Measurements from ENCODE around the gene PRCC. TPM values are rescaled to one million over a fixed set of nuclear protein-coding genes. Genes with fewer than 3 reads are reported as not detected.

Gene PRCC
- polyA plus RNA-seq, 3 donors, result 26.7 to 37.1 (median 29.6) TPM

DNA sequence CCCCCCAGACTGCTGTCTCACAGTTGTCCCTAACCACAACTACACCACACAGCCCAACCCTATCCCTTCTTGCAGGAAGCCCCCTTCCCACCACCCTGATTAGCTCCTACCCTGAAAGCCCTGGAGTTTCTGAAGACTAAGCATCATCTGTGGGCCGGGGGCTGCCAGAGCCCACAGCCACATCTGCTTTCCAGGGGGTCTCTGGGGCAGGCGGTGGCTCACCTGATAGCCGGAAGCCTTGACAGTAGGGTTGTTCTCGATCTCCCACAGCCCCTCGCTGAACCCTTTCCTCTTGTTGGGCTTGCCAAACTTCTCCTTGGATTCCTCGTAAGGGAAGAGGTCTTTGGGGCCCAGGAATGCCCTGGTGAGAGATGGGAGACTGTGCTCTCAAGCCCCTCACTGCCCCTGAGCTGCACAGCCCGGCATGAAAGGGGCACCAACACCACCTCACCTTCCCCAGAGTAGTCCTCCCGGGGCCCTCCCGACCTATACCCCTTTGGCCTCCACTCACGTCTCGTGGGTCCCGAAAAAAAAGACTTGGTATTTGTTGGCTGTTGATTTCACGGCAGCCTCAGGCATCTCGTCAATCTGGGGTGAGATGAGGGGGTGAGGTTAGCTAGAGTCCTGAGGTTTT is 22.4 kb upstream of the PRCC start:
- intact Hi-C loops (cut with micrococcal nuclease), result loop anchor here in 1 of 2 donors (5.0 kb wide), 1 partner anchor 243 kb away; the partner anchor contains the start of gene MEF2D

DNA sequence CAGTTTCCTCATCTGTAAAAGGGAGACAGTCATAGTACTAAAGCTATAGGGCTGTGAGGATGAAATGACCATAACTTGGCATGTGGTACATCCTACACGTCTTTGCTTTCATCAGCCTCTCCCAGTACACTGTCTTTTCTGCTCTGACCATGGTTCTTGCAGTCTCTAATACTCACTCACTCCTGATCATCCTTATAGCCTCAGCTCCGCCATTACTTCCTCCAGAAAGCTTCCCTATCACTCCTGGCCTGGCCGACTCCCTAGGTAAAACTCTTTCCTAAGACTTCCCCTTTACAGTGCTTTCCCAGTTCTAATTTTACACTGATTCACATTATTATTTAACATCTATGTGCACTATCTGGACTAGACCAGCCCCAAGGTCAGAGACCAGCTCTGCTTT is 21.5 kb upstream of the PRCC start:
- Histone ChIP-seq H3K27ac (ENCODE audit: low read depth in 1 of 2, low read length in 2 of 2) (peak overlapping the region; percentile 81 to 89), H3K4me2 (replicated peaks; ENCODE audit: extremely low read depth, low read length, poor library complexity, severe bottlenecking) (peak overlapping the region; percentile 91), H3K36me3 (replicated peaks in 1 of 2; ENCODE audit: control insufficient read depth in 1 of 2, insufficient read depth in 2 of 2, low read length in 2 of 2) (peaks cover 30 to 35% of the 10 kb centered on the region in 2 donors), H3K4me1 (ENCODE audit: control insufficient read depth in 1 of 2, insufficient read depth in 2 of 2, low read length in 2 of 2) (peaks cover 59 to 71% of the 10 kb centered on the region in 2 donors), H2AFZ (ENCODE audit: insufficient read depth, low read depth, low read length, poor library complexity, severe bottlenecking) (no peak overlapping the region), H4K20me1 (ENCODE audit: insufficient read depth, low read length) (peaks cover 45% of the 10 kb centered on the region), H3K4me3 (replicated peaks in 1 of 3; ENCODE audit: low read depth in 2 of 3, low read length in 3 of 3) (peak overlapping the region in 1 of 3 experiments; percentile 84), H3K79me2 (ENCODE audit: insufficient read depth, low read length) (peaks cover 74% of the 10 kb centered on the region), H3K9me3 (replicated peaks in 1 of 2; ENCODE audit: control insufficient read depth in 1 of 2, insufficient read depth in 1 of 2, low read length in 2 of 2) (no peaks in the 10 kb centered on the region), H3K9ac (ENCODE audit: insufficient read depth, low read length, poor library complexity, severe bottlenecking) (no peak overlapping the region), H3K27me3 (ENCODE audit: control insufficient read depth in 2 of 2, insufficient read depth in 2 of 2, low read length in 2 of 2) (no peaks in the 10 kb centered on the region)
- intact Hi-C loops (cut with micrococcal nuclease), result loop anchor here in 1 of 2 donors (5.0 kb wide), 1 partner anchor 244 kb away; the partner anchor contains the start of gene MEF2D
- Mint-ChIP-seq H3K27ac (peak overlapping the region; percentile 91 to 96 (median 95)), H3K27me3 (ENCODE audit: low read depth in 3 of 3) (peaks cover 0 to 3% (median 2%) of the 10 kb centered on the region in 3 donors), H3K4me3 (peak overlapping the region in 1 of 2 donors; percentile 14), H3K4me1 (peaks cover 64% of the 10 kb centered on the region), H3K36me3 (peaks cover 28 to 41% of the 10 kb centered on the region in 2 donors), H3K9me3 (peaks cover 0 to 2% (median 0%) of the 10 kb centered on the region in 7 donors)
- DNase-seq, result peak in 2 of 3 donors; percentile 45 to 50
- WGBS (ENCODE audit: insufficient coverage), result 6% methylated on average over 2 of the region's 3 CpGs
- TF ChIP-seq, protein P1, sequence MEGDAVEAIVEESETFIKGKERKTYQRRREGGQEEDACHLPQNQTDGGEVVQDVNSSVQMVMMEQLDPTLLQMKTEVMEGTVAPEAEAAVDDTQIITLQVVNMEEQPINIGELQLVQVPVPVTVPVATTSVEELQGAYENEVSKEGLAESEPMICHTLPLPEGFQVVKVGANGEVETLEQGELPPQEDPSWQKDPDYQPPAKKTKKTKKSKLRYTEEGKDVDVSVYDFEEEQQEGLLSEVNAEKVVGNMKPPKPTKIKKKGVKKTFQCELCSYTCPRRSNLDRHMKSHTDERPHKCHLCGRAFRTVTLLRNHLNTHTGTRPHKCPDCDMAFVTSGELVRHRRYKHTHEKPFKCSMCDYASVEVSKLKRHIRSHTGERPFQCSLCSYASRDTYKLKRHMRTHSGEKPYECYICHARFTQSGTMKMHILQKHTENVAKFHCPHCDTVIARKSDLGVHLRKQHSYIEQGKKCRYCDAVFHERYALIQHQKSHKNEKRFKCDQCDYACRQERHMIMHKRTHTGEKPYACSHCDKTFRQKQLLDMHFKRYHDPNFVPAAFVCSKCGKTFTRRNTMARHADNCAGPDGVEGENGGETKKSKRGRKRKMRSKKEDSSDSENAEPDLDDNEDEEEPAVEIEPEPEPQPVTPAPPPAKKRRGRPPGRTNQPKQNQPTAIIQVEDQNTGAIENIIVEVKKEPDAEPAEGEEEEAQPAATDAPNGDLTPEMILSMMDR (IDR thresholded peaks at IDR 0.05), result no peak

More for the DNA sequence above, 22.4 kb upstream of the PRCC start:
- H3K4me3 Mint-ChIP-seq, result no peak overlapping the region
- H3K9ac ChIP-seq (ENCODE audit: insufficient read depth, low read length, poor library complexity, severe bottlenecking), result no peak overlapping the region
- H3K36me3 Mint-ChIP-seq, result peaks cover 28 to 41% of the 10 kb centered on the region in 2 donors
- peak overlapping the region; percentile 22 to 81 for H3K27ac ChIP-seq (ENCODE audit: low read depth in 1 of 2, low read length in 2 of 2)
- peaks cover 0 to 3% (median 2%) of the 10 kb centered on the region in 3 donors for H3K27me3 Mint-ChIP-seq (ENCODE audit: low read depth in 3 of 3)
- peaks cover 63% of the 10 kb centered on the region for H3K4me1 Mint-ChIP-seq
- peaks cover 41% of the 10 kb centered on the region for H4K20me1 ChIP-seq (ENCODE audit: insufficient read depth, low read length)
- H3K79me2 ChIP-seq (ENCODE audit: insufficient read depth, low read length), result peaks cover 74% of the 10 kb centered on the region
- no peaks in the 10 kb centered on the region for H3K9me3 ChIP-seq (replicated peaks in 1 of 2; ENCODE audit: control insufficient read depth in 1 of 2, insufficient read depth in 1 of 2, low read length in 2 of 2)
- H3K27me3 ChIP-seq (ENCODE audit: control insufficient read depth in 2 of 2, insufficient read depth in 2 of 2, low read length in 2 of 2), result no peaks in the 10 kb centered on the region
- no peak overlapping the region for H3K4me3 ChIP-seq (replicated peaks in 1 of 3; ENCODE audit: low read depth in 2 of 3, low read length in 3 of 3)
- no peak overlapping the region for H2AFZ ChIP-seq (ENCODE audit: insufficient read depth, low read depth, low read length, poor library complexity, severe bottlenecking)
- H3K4me2 ChIP-seq (replicated peaks; ENCODE audit: extremely low read depth, low read length, poor library complexity, severe bottlenecking), result no peak overlapping the region
- H3K27ac Mint-ChIP-seq, result peak overlapping the region; percentile 37 to 96 (median 89)
- no peak for DNase-seq
- peaks cover 0 to 2% (median 0%) of the 10 kb centered on the region in 7 donors for H3K9me3 Mint-ChIP-seq
- peaks cover 60 to 70% of the 10 kb centered on the region in 2 donors for H3K4me1 ChIP-seq (ENCODE audit: control insufficient read depth in 1 of 2, insufficient read depth in 2 of 2, low read length in 2 of 2)
- TF ChIP-seq, protein P1 (IDR thresholded peaks at IDR 0.05), result no peak
- H3K36me3 ChIP-seq (replicated peaks in 1 of 2; ENCODE audit: control insufficient read depth in 1 of 2, insufficient read depth in 2 of 2, low read length in 2 of 2), result peaks cover 30 to 35% of the 10 kb centered on the region in 2 donors
- 47% methylated on average over 6 of the region's 14 CpGs for WGBS (ENCODE audit: insufficient coverage)
